ENCODE results near the gene SLC2A6. TPM values are rescaled to one million over a fixed set of nuclear protein-coding genes. Genes with fewer than 3 reads are reported as not detected.

SLC2A6 gene
- total RNA-seq, 5 donors from 2014 or later (not counting 1 experiment from before 2014, with no cell fraction given): 3.6 to 6.1 (median 4.9) TPM

GRCh38 chr9:133499132-133499891 lies 20.4 kb upstream of the SLC2A6 start:
- no peak for DNase-seq
- CTCF ChIA-PET: no interaction called here
- POLR2A ChIA-PET: no interaction called here

GRCh38 chr9:133496861-133497842 lies 18.3 kb upstream of the SLC2A6 start:
- peaks cover 0 to 10% of the 10 kb centered on the region in 2 donors for H3K27me3 Mint-ChIP-seq
- POLR2A ChIA-PET: interaction anchor here in 1 of 2 donors (0.6 kb wide), 1 partner anchor 307 kb away, joined by 3 read pairs; no protein-coding TSS in a partner anchor

More at GRCh38 chr9:133499132-133499891, 20.4 kb upstream of the SLC2A6 start:
- no peaks in the 10 kb centered on the region for H3K36me3 ChIP-seq (ENCODE audit: control insufficient read depth in 2 of 2, extremely low read depth in 1 of 2, insufficient read depth in 1 of 2, low read length in 1 of 2)
- Mint-ChIP-seq H3K4me1 (no peaks in the 10 kb centered on the region), H3K9me3 (peaks cover 11 to 19% (median 12%) of the 10 kb centered on the region in 3 donors), H3K27me3 (peaks cover 0 to 18% of the 10 kb centered on the region in 2 donors), H3K36me3 (peaks cover 10% of the 10 kb centered on the region), H3K27ac (no peak overlapping the region), H3K4me3 (no peak overlapping the region)
- H3K27ac ChIP-seq (ENCODE audit: low read length): no peak overlapping the region
- no peak overlapping the region for H3K4me3 ChIP-seq (ENCODE audit: control insufficient read depth in 1 of 2, extremely low read depth in 1 of 2, low read length in 1 of 2)
- peaks cover 2% of the 10 kb centered on the region for H3K9me3 ChIP-seq
- WGBS (ENCODE audit: insufficient coverage): 89% methylated on average over 19 of the region's 19 CpGs
- H3K27me3 ChIP-seq (replicated peaks in 1 of 2; ENCODE audit: control insufficient read depth in 2 of 2, extremely low read depth in 1 of 2, insufficient read depth in 2 of 2, low read length in 1 of 2): peaks cover 0 to 28% of the 10 kb centered on the region in 2 experiments
- H3K4me1 ChIP-seq (ENCODE audit: control insufficient read depth in 1 of 2, extremely low read depth in 1 of 2, insufficient read depth in 2 of 2, low read length in 2 of 2): no peaks in the 10 kb centered on the region
- ATAC-seq (replicated peaks in 1 of 4): no peak

DNA sequence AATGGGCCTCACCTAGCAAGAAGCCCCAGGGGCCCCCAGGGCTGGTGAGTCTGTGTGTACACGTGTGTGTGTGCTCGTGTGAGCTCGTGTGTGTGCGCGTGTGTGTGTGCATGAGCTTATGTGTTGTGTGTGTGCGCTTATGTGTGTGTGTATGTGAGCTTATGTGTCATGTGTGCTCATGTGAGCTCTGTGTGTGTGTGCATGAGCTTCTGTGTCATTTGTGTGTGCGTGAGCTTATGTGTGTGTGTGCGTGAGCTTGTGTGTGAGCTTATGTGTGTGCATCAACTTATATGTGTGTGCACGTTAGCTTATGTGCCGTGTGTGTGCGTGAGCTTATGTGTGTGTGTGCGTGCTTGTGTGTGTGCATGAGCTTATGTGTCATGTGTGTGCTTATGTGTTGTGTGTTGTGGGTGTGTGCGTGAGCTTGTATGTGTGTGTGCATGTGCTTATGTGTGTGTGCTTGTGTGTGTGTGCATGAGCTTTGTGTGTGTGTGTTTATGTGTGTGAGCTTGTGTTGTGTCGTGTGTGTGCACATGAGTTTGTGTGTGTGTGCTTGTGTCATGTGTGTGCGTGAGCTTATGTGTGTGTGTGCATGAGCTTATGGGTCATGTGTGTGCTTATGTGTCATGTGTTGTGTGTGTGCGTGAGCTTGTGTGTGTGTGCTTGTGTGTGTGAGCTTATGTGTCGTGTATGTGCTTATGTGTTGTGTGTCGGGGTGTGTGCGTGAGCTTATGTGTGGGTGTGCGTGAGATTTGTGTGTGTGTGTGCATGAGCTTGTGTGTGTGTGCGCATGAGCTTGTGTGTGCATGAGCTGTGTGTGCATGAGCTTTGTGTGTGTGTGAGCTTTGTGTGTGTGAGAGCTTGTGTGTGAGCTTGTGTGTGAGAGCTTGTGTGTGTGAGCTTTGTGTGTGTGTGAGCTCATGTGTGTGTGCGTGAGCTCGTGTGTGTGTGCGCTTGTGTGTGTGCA lies 16.7 kb upstream of the SLC2A6 start:
- H3K27me3 Mint-ChIP-seq: peaks cover 0 to 10% of the 10 kb centered on the region in 2 donors
- H3K4me3 Mint-ChIP-seq: no peak overlapping the region
- peaks cover 0 to 48% of the 10 kb centered on the region in 2 experiments for H3K27me3 ChIP-seq (replicated peaks in 1 of 2; ENCODE audit: control insufficient read depth in 2 of 2, extremely low read depth in 1 of 2, insufficient read depth in 2 of 2, low read length in 1 of 2)
- H3K9me3 Mint-ChIP-seq: no peaks in the 10 kb centered on the region
- no peaks in the 10 kb centered on the region for H3K4me1 ChIP-seq (ENCODE audit: control insufficient read depth in 1 of 2, extremely low read depth in 1 of 2, insufficient read depth in 2 of 2, low read length in 2 of 2)
- ATAC-seq (replicated peaks in 1 of 4) (no peak), DNase-seq (no peak)
- no peak overlapping the region for H3K27ac Mint-ChIP-seq
- POLR2A ChIA-PET: no interaction called here
- H3K4me1 Mint-ChIP-seq: no peaks in the 10 kb centered on the region
- H3K4me3 ChIP-seq (ENCODE audit: control insufficient read depth in 1 of 2, extremely low read depth in 1 of 2, low read length in 1 of 2): no peak overlapping the region
- 96% methylated on average over 24 of the region's 24 CpGs for WGBS (ENCODE audit: insufficient coverage)
- no peaks in the 10 kb centered on the region for H3K9me3 ChIP-seq
- no peaks in the 10 kb centered on the region for H3K36me3 ChIP-seq (ENCODE audit: control insufficient read depth in 2 of 2, extremely low read depth in 1 of 2, insufficient read depth in 1 of 2, low read length in 1 of 2)
- H3K27ac ChIP-seq (ENCODE audit: low read length): no peak overlapping the region
- CTCF ChIA-PET: interaction anchor here in 1 of 2 donors (0.9 kb wide), 1 partner anchor 13 kb away, joined by 3 read pairs; no protein-coding TSS in a partner anchor
- no peaks in the 10 kb centered on the region for H3K36me3 Mint-ChIP-seq

More at GRCh38 chr9:133496861-133497842, 18.3 kb upstream of the SLC2A6 start:
- H3K4me1 ChIP-seq (ENCODE audit: control insufficient read depth in 1 of 2, extremely low read depth in 1 of 2, insufficient read depth in 2 of 2, low read length in 2 of 2): no peaks in the 10 kb centered on the region
- CTCF ChIA-PET: no interaction called here
- no peak overlapping the region for H3K4me3 ChIP-seq (ENCODE audit: control insufficient read depth in 1 of 2, extremely low read depth in 1 of 2, low read length in 1 of 2)
- peaks cover 5 to 13% (median 7%) of the 10 kb centered on the region in 3 donors for H3K9me3 Mint-ChIP-seq
- DNase-seq: no peak
- H3K27ac ChIP-seq (ENCODE audit: low read length): no peak overlapping the region
- H3K4me1 Mint-ChIP-seq: no peaks in the 10 kb centered on the region
- no peaks in the 10 kb centered on the region for H3K36me3 ChIP-seq (ENCODE audit: control insufficient read depth in 2 of 2, extremely low read depth in 1 of 2, insufficient read depth in 1 of 2, low read length in 1 of 2)
- WGBS (ENCODE audit: insufficient coverage): 87% methylated on average over 31 of the region's 35 CpGs
- H3K27me3 ChIP-seq (replicated peaks in 1 of 2; ENCODE audit: control insufficient read depth in 2 of 2, extremely low read depth in 1 of 2, insufficient read depth in 2 of 2, low read length in 1 of 2): peaks cover 0 to 35% of the 10 kb centered on the region in 2 experiments
- H3K9me3 ChIP-seq: no peaks in the 10 kb centered on the region
- peaks cover 5% of the 10 kb centered on the region for H3K36me3 Mint-ChIP-seq
- ATAC-seq (replicated peaks in 1 of 4): no peak
- no peak overlapping the region for H3K27ac Mint-ChIP-seq
- H3K4me3 Mint-ChIP-seq: no peak overlapping the region

DNA sequence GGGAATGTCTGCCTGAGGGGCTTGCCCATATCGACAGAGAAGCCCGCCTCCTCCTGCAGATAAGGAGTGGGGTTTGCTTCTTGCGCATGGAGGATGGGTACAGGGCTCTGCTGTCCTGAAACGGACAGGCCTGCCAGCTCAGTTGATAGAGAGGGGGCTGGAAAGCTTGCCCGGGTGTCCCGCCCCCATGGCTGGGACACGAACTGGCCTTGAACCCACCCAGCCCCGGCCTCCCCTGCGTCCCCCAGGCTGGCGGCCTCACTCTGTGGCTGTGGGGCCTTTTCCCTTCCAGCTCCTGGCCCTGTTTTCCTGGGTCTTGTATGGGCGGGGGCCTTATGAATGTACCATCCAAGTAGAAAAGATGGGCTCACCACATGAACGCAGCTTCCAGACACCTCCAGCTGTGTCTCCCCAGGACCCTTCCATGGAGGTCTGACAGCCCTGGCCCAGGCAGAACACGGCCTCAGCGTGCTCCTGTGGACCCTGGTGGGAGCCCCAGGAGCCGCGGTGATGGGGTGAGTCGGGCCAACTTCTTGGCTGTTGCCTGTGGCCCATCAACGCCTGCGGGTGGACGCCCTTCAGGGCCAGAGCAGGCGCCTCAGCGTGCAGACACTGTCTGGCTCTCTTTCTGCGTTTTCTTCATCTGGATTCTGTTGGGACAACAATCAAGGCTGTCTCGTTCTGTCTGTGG lies 15.9 kb upstream of the SLC2A6 start:
- Mint-ChIP-seq H3K27ac (no peak overlapping the region), H3K4me1 (no peaks in the 10 kb centered on the region), H3K4me3 (no peak overlapping the region), H3K36me3 (no peaks in the 10 kb centered on the region), H3K27me3 (peaks cover 0 to 12% of the 10 kb centered on the region in 2 donors), H3K9me3 (no peaks in the 10 kb centered on the region)
- H3K27me3 ChIP-seq (replicated peaks in 1 of 2; ENCODE audit: control insufficient read depth in 2 of 2, extremely low read depth in 1 of 2, insufficient read depth in 2 of 2, low read length in 1 of 2): peaks cover 0 to 51% of the 10 kb centered on the region in 2 experiments
- no peaks in the 10 kb centered on the region for H3K4me1 ChIP-seq (ENCODE audit: control insufficient read depth in 1 of 2, extremely low read depth in 1 of 2, insufficient read depth in 2 of 2, low read length in 2 of 2)
- no peak overlapping the region for H3K4me3 ChIP-seq (ENCODE audit: control insufficient read depth in 1 of 2, extremely low read depth in 1 of 2, low read length in 1 of 2)
- DNase-seq: no peak
- 90% methylated on average over 20 of the region's 24 CpGs for WGBS (ENCODE audit: insufficient coverage)
- no peaks in the 10 kb centered on the region for H3K36me3 ChIP-seq (ENCODE audit: control insufficient read depth in 2 of 2, extremely low read depth in 1 of 2, insufficient read depth in 1 of 2, low read length in 1 of 2)
- no peaks in the 10 kb centered on the region for H3K9me3 ChIP-seq
- no peak overlapping the region for H3K27ac ChIP-seq (ENCODE audit: low read length)
- ChIA-PET POLR2A (no interaction called here), CTCF (no interaction called here)
- no peak for ATAC-seq (replicated peaks in 1 of 4)

DNA sequence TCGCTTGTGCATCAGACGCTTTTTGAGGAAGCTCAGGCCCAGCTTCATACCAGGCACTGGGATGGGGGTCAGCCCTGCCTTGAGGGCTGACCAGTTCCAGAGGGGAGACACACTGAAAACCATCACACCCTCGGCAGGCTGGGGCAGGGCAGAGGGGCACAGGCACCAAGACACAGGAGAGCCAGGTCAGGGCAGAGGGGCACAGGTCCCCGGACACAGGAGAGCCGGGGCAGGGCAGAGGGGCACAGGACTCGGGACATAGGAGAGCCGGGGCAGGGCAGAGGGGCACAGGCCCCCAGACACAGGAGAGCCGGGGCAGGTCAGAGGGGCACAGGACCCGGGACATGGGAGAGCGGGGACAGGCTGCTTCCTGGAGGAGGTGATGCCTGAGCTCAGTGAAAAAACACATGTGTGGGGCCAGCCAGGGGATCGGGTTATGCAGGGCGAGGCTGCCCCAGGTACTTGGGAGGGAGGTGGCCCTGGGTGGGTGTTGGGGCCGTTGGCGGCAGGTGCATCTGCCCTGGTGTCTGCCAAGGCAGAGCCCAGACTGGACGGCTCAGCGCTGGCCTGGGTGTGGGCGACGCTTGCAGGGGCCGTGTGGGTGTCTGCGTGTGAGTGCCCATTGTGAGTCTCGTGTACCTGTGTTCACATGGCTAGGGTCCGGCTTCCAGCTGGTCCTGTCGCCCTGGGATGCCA lies 15.1 kb upstream of the SLC2A6 start:
- peaks cover 0 to 51% of the 10 kb centered on the region in 2 experiments for H3K27me3 ChIP-seq (replicated peaks in 1 of 2; ENCODE audit: control insufficient read depth in 2 of 2, extremely low read depth in 1 of 2, insufficient read depth in 2 of 2, low read length in 1 of 2)
- no peaks in the 10 kb centered on the region for H3K9me3 ChIP-seq
- DNase-seq (no peak), ATAC-seq (replicated peaks in 1 of 4) (peak in 1 of 4 experiments; percentile 12)
- 90% methylated on average over 23 of the region's 23 CpGs for WGBS (ENCODE audit: insufficient coverage)
- no peak overlapping the region for H3K4me3 ChIP-seq (ENCODE audit: control insufficient read depth in 1 of 2, extremely low read depth in 1 of 2, low read length in 1 of 2)
- no peaks in the 10 kb centered on the region for H3K36me3 Mint-ChIP-seq
- CTCF ChIA-PET: no interaction called here
- POLR2A ChIA-PET: no interaction called here
- H3K4me1 ChIP-seq (ENCODE audit: control insufficient read depth in 1 of 2, extremely low read depth in 1 of 2, insufficient read depth in 2 of 2, low read length in 2 of 2): no peaks in the 10 kb centered on the region
- no peaks in the 10 kb centered on the region for H3K9me3 Mint-ChIP-seq
- H3K4me3 Mint-ChIP-seq: no peak overlapping the region
- H3K4me1 Mint-ChIP-seq: no peaks in the 10 kb centered on the region
- H3K27ac Mint-ChIP-seq: no peak overlapping the region
- peaks cover 0 to 13% of the 10 kb centered on the region in 2 donors for H3K27me3 Mint-ChIP-seq
- H3K27ac ChIP-seq (ENCODE audit: low read length): no peak overlapping the region
- no peaks in the 10 kb centered on the region for H3K36me3 ChIP-seq (ENCODE audit: control insufficient read depth in 2 of 2, extremely low read depth in 1 of 2, insufficient read depth in 1 of 2, low read length in 1 of 2)
